H9 (cell line): Measurements from ENCODE around the gene PNPLA7. TPM values are rescaled to one million over a fixed set of nuclear protein-coding genes. Genes with fewer than 3 reads are reported as not detected.

Experiments used
- DNase-seq: peaks from one replicate; pipeline ENCODE4 v3.0.0-alpha.2; 2017
- H2AFZ ChIP-seq: one replicate; pipeline ENCODE4 v1.6.1; 2013; ENCODE audit warnings: mild to moderate bottlenecking, low read length, control low read depth, moderate library complexity
- H2AK5ac ChIP-seq: 2 replicates; pipeline ENCODE4 v1.6.1; 2013; ENCODE audit warnings: low read length, control low read depth, mixed read lengths; ENCODE audit not compliant: insufficient read length
- H2BK120ac ChIP-seq: one replicate; pipeline ENCODE4 v1.6.1; 2013; ENCODE audit warnings: low read depth, mild to moderate bottlenecking, low read length, control low read depth, inconsistent platforms; ENCODE audit not compliant: poor library complexity, severe bottlenecking
- H2BK12ac ChIP-seq: 2 replicates; pipeline ENCODE4 v1.6.1; 2013; ENCODE audit warnings: low read length, control low read depth, mixed read lengths, low read depth; ENCODE audit not compliant: insufficient read length
- H2BK15ac ChIP-seq: 2 replicates; pipeline ENCODE4 v1.6.1; 2013; ENCODE audit warnings: low read depth, low read length, control low read depth
- H2BK20ac ChIP-seq: one replicate; pipeline ENCODE4 v1.6.1; 2013; ENCODE audit warnings: low read depth, mild to moderate bottlenecking, low read length, control low read depth, inconsistent platforms; ENCODE audit not compliant: poor library complexity, severe bottlenecking
- H2BK5ac ChIP-seq: 2 replicates; pipeline ENCODE4 v1.6.1; 2013; ENCODE audit warnings: low read length, control low read depth, mixed read lengths; ENCODE audit not compliant: insufficient read length
- H3K14ac ChIP-seq: 2 replicates; pipeline ENCODE4 v1.6.1; 2013; ENCODE audit warnings: low read length, control low read depth; ENCODE audit not compliant: insufficient read depth
- H3K18ac ChIP-seq: 2 replicates; pipeline ENCODE4 v1.6.1; 2013; ENCODE audit warnings: low read depth, mild to moderate bottlenecking, mixed read lengths, low read length, control low read depth; ENCODE audit not compliant: insufficient read length
- H3K23ac ChIP-seq: 2 replicates; pipeline ENCODE4 v1.6.1; 2013; ENCODE audit warnings: low read length, control low read depth, mixed read lengths, low read depth; ENCODE audit not compliant: insufficient read length
- H3K23me2 ChIP-seq: 2 replicates; pipeline ENCODE4 v1.6.1; 2013; ENCODE audit warnings: low read depth, mild to moderate bottlenecking, mixed read lengths, low read length, control low read depth; ENCODE audit not compliant: insufficient read length, poor library complexity, severe bottlenecking
- H3K27ac ChIP-seq: 2 replicates; pipeline ENCODE4 v1.5.1; 2013; ENCODE audit warnings: low read length, control low read depth, mixed read lengths, low read depth; ENCODE audit not compliant: insufficient read length
- H3K27me3 ChIP-seq: 2 replicates; pipeline ENCODE4 v1.6.1; 2013; ENCODE audit warnings: low read length, control low read depth, inconsistent platforms; ENCODE audit not compliant: insufficient read depth
- H3K4ac ChIP-seq: 2 replicates; pipeline ENCODE4 v1.6.1; 2013; ENCODE audit warnings: low read depth, mild to moderate bottlenecking, control low read depth, inconsistent platforms, low read length, moderate library complexity
- H3K4me1 ChIP-seq: 2 replicates; pipeline ENCODE4 v1.6.1; 2013; ENCODE audit warnings: low read length, control low read depth, inconsistent platforms; ENCODE audit not compliant: insufficient read depth
- H3K4me2 ChIP-seq: 2 replicates; pipeline ENCODE4 v1.6.1; 2013; ENCODE audit warnings: low read length, control low read depth, mixed read lengths; ENCODE audit not compliant: insufficient read length, insufficient read depth
- H3K56ac ChIP-seq: 2 replicates; pipeline ENCODE4 v1.6.1; 2013; ENCODE audit warnings: low read depth, mild to moderate bottlenecking, mixed read lengths, low read length, control low read depth; ENCODE audit not compliant: insufficient read length
- H3K79me1 ChIP-seq: 2 replicates; pipeline ENCODE4 v1.6.1; 2013; ENCODE audit warnings: low read depth, mild to moderate bottlenecking, moderate library complexity, low read length, control low read depth, inconsistent platforms; ENCODE audit not compliant: insufficient read depth, poor library complexity, severe bottlenecking
- H3K79me2 ChIP-seq: 2 replicates; pipeline ENCODE4 v1.6.1; 2013; ENCODE audit warnings: low read length, control low read depth, inconsistent platforms; ENCODE audit not compliant: insufficient read depth
- H3K9ac ChIP-seq: 2 replicates; pipeline ENCODE4 v1.6.1; 2013; ENCODE audit warnings: low read length, control low read depth, mixed read lengths; ENCODE audit not compliant: insufficient read length; ENCODE audit errors: extremely low read depth
- H3K9me3 ChIP-seq: one replicate; pipeline ENCODE4 v1.6.1; 2013; ENCODE audit warnings: low read depth, low read length, inconsistent platforms; ENCODE audit not compliant: control insufficient read depth
- H3T11ph ChIP-seq: one replicate; pipeline ENCODE4 v1.6.1; 2013; ENCODE audit warnings: mild to moderate bottlenecking, low read length, control low read depth, inconsistent platforms
- H4K20me1 ChIP-seq: one replicate; pipeline ENCODE4 v1.6.1; 2013; ENCODE audit not compliant: control insufficient read depth, insufficient read length, insufficient read depth
- H4K5ac ChIP-seq: 2 replicates; pipeline ENCODE4 v1.6.1; 2013; ENCODE audit warnings: low read depth, mild to moderate bottlenecking, mixed read lengths, low read length, control low read depth; ENCODE audit not compliant: insufficient read length
- H4K8ac ChIP-seq: replicated peaks from 2 replicates; pipeline ENCODE4 v1.6.1; 2013; ENCODE audit warnings: low read length, control low read depth, mixed read lengths, low read depth; ENCODE audit not compliant: insufficient read length
- H4K91ac ChIP-seq: 2 replicates; pipeline ENCODE4 v1.6.1; 2013; ENCODE audit warnings: low read depth, mild to moderate bottlenecking, moderate library complexity, mixed read lengths, low read length, control low read depth; ENCODE audit not compliant: insufficient read length
- H3K27ac Mint-ChIP-seq, 3 experiments: 2 replicates in 2 of 3; 3 replicates in 1 of 3; pipeline ENCODE4 v1.8.0; 2020 to 2021; ENCODE audit warnings: mixed read lengths in 3 of 3, mild to moderate bottlenecking in 1 of 3, moderate library complexity in 1 of 3
- H3K27me3 Mint-ChIP-seq: 2 replicates; pipeline ENCODE4 v1.8.0; 2021; ENCODE audit warnings: low read depth, mild to moderate bottlenecking, moderate library complexity, mixed read lengths
- H3K36me3 Mint-ChIP-seq, 3 experiments: 2 replicates in 2 of 3; 3 replicates in 1 of 3; pipeline ENCODE4 v1.8.0; 2020 to 2021; ENCODE audit warnings: low read depth in 3 of 3, mixed read lengths in 3 of 3; ENCODE audit not compliant: insufficient read depth in 1 of 3
- H3K4me1 Mint-ChIP-seq, 2 experiments: 2 replicates each; pipeline ENCODE4 v1.8.0; 2020; ENCODE audit warnings: mixed read lengths in 2 of 2
- H3K4me3 Mint-ChIP-seq, 2 experiments: 2 replicates in 1 of 2; 3 replicates in 1 of 2; pipeline ENCODE4 v1.8.0; 2020 to 2021; ENCODE audit warnings: mild to moderate bottlenecking in 2 of 2, mixed read lengths in 2 of 2, moderate library complexity in 1 of 2
- H3K9me3 Mint-ChIP-seq, 2 experiments: 2 replicates in 1 of 2; 3 replicates in 1 of 2; pipeline ENCODE4 v1.8.0; 2020; ENCODE audit warnings: mild to moderate bottlenecking in 2 of 2, mixed read lengths in 2 of 2, moderate library complexity in 1 of 2
- CTCF ChIP-seq: fragments of 200-600 bp; sonication (generic); conservative IDR thresholded peaks from 3 replicates; pipeline ENCODE4 v1.8.0; 2021; ENCODE audit warnings: antibody characterized with exemption, mild to moderate bottlenecking
- WGBS: extraction: QIAGEN DNeasy Blood & Tissue Kit; methylation state at CpG from one replicate; pipeline ENCODE4 v1.1.7; 2013; ENCODE audit warnings: missing lambda C conversion rate, low lambda C conversion rate, mixed read lengths; ENCODE audit not compliant: insufficient read length; ENCODE audit errors: extremely low coverage; 5-methylcytosine and 5-hydroxymethylcytosine counted together
- total RNA-seq: library from RNA; stranded (reverse); gene quantifications from 2 replicates; pipeline ENCODE4 v1.2.1, GENCODE V29; 2021

PNPLA7 gene
- total RNA-seq, 1 experiment from 2014 or later = 1.8 TPM

GRCh38 chr9:137423514-137424291 lies 126.5 kb downstream of the PNPLA7 start:
- Histone ChIP-seq H3K4me2 (peak overlapping the region; percentile 39), H4K20me1 (no peaks in the 10 kb centered on the region), H3K4me1 (no peaks in the 10 kb centered on the region), H3K79me2 (no peaks in the 10 kb centered on the region), H2BK12ac (no peak overlapping the region), H2BK5ac (no peak overlapping the region), H3K14ac (no peak overlapping the region; the same call in 1 of the 2 replicates), H3T11ph (no peak overlapping the region), H3K9me3 (no peaks in the 10 kb centered on the region), H3K18ac (no peak overlapping the region), H3K79me1 (no peaks in the 10 kb centered on the region), H3K27ac (no peak overlapping the region), H4K91ac (no peak overlapping the region), H4K8ac (no peak overlapping the region), H3K23me2 (peaks cover 11% of the 10 kb centered on the region), H3K27me3 (no peaks in the 10 kb centered on the region), H3K9ac (no peak overlapping the region), H2BK120ac (no peak overlapping the region), H2BK20ac (no peak overlapping the region), H2AFZ (no peak overlapping the region), H4K5ac (no peak overlapping the region), H3K56ac (no peak overlapping the region), H2BK15ac (no peak overlapping the region), H3K23ac (no peak overlapping the region), H3K4ac (no peak overlapping the region), H2AK5ac (no peak overlapping the region)
- Mint-ChIP-seq H3K27ac (no peak overlapping the region), H3K9me3 (no peaks in the 10 kb centered on the region), H3K4me3 (peak overlapping the region; percentile 34 to 68; a peak in 3 of 5 replicates), H3K4me1 (peaks cover 5 to 7% of the 10 kb centered on the region in 2 experiments), H3K36me3 (no peaks in the 10 kb centered on the region), H3K27me3 (peaks cover 10% of the 10 kb centered on the region)
- no peak for DNase-seq
- no peak; the same call in 2 of the 3 replicates for TF ChIP-seq CTCF
- WGBS = no CpG with 5 or more reads among the region's 77 CpGs
